ENCODE measurements around the gene TTC6.

The TTC6 gene

DNA sequence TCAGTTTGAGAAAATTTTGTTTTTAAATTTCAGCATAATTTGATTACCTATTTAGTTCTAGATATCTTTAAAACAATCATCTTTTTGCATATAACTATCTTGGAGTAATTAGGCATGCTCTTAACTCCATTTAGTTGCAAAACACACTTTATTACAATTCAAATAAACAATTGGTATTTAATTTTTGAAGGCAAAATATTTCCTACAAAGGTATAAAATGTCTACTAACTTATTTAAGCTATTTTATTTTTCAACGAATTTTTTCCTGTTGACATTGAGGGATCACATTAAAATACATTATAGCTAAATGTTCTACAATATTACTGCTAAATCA, 8.7 kb upstream of the TTC6 start:
- DNase-seq (ENCODE audit: extremely low read depth, low read depth), result no peak
- TF ChIP-seq, protein P1, sequence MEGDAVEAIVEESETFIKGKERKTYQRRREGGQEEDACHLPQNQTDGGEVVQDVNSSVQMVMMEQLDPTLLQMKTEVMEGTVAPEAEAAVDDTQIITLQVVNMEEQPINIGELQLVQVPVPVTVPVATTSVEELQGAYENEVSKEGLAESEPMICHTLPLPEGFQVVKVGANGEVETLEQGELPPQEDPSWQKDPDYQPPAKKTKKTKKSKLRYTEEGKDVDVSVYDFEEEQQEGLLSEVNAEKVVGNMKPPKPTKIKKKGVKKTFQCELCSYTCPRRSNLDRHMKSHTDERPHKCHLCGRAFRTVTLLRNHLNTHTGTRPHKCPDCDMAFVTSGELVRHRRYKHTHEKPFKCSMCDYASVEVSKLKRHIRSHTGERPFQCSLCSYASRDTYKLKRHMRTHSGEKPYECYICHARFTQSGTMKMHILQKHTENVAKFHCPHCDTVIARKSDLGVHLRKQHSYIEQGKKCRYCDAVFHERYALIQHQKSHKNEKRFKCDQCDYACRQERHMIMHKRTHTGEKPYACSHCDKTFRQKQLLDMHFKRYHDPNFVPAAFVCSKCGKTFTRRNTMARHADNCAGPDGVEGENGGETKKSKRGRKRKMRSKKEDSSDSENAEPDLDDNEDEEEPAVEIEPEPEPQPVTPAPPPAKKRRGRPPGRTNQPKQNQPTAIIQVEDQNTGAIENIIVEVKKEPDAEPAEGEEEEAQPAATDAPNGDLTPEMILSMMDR (IDR thresholded peaks at IDR 0.05; ENCODE audit: low read depth, low read length), result no peak

DNA sequence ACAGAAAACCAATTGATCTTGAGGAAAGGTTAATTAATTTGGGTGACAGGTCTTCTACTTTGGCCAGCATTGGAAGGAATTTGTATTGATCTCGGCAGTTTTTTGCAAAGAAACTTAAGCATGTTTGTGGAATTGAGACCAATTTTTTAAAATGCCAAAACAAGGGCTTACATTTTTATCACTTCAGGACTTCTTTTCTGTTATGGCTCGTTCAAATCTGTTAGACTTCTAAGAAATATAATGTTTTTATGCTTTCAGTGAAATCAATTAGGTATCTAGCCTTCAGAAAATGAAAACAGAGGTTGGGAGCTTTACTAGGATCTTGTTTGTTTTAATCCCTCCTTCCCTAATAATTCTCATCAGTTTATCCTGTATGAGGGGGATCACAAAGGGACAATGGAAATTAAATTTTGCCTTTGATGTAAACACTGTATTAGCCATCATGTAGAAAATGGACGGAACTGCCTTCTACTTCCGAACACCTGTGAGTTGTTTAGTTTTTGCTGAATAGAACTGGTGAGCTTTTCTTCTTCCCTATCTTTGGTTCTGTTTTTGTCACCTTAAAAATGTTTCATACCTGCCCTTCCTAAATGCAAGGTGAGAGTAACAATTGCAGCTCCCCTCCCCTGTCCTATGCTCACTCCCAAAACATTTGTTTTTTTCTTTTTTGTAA, 8.2 kb upstream of the TTC6 start:
- TF ChIP-seq, protein P1 (IDR thresholded peaks at IDR 0.05; ENCODE audit: low read depth, low read length), result no peak
- no peak for DNase-seq (ENCODE audit: extremely low read depth, low read depth)

DNA sequence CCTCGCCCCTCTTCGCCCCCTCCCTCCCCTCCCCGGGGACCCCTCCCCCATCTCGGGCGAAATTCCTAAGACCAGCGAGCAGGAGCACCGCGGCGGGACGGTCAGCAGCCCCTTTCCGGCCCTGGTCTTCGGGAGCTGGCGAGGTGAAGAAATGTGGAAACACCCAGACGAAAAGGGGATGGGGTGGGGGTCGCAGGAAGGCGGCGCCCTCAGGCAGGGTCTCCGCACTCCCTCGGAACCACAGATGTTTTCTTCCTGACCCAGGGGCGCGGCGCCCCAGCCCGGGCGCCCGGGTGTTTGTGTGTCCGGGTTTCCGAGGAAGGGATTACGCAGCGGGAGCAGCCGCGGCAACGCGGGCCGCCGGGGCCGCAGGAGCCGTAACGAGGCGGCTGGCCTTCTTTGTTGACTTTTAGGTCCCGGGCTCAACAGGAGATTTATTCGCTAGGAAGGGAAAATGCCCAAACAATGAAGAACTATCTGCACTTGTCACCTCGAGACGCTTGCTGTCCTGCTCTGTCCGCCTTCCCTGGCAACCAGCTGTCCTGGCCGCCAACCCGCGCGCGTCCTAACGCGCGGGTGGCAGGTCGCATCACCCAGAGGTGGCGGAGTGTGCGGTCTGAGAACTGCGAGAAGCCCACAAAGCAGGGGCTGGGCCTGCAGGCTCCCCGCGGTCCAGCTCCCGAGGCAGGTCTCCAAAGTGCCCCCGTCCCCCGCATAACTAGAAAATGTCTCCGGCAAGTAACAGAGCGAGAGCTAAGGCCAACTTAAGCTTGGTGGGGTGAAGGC, 7.4 kb upstream of the TTC6 start:
- no peak for DNase-seq (ENCODE audit: extremely low read depth, low read depth)
- TF ChIP-seq, protein P1 (IDR thresholded peaks at IDR 0.05; ENCODE audit: low read depth, low read length), result no peak

DNA sequence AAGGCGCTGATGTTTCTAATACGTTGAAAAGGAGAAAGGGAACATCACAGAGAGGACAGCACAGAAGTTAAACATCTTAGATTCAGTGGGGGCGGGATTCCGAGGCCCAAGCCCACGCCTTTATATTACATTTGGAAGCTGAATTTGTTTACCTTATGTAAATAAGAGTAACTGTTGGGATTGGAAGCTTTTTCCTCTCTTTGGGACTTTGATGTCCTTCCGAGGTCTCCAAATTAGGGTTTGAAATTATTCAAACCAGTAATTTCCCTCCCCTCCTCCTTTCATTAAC, 6.8 kb upstream of the TTC6 start:
- TF ChIP-seq, protein P1 (IDR thresholded peaks at IDR 0.05; ENCODE audit: low read depth, low read length), result no peak
- DNase-seq (ENCODE audit: extremely low read depth, low read depth), result no peak

DNA sequence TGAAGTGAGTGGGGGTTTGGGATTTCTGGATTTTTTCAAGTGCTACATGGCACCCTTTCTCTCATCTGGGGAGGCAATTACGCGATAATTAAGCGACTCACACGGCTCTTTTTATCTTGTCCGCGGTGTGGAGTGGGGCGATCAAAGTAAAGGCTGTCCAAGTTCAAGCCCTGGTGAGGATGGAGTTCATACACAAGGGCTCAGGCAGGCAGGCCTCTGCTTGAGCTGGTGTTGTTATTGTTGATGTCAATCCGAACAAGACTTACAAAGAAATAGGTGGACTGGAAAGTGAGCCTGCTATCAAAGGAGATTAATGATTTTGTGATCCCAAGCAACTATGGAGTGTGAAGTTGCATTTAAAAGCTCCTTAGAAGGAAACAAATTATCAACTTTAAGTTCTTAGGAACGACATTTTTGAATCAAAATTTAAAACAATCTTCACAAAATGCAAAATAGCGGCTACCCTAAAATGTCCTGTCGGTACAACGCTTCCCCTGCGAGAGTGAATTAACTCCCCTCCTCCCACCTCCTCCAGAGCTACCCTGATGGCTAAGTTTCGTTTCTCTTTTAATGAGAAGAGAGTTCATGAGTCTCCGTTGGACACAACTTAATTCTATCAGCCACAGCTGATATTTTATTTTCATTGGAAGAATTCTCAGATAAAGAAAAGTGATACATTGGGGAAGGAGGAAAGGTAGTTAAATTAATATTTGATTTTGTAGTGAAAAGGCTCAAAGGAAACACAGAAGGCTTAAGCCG, 6.3 kb upstream of the TTC6 start:
- TF ChIP-seq, protein P1 (IDR thresholded peaks at IDR 0.05; ENCODE audit: low read depth, low read length), result no peak
- DNase-seq (ENCODE audit: extremely low read depth, low read depth), result no peak

DNA sequence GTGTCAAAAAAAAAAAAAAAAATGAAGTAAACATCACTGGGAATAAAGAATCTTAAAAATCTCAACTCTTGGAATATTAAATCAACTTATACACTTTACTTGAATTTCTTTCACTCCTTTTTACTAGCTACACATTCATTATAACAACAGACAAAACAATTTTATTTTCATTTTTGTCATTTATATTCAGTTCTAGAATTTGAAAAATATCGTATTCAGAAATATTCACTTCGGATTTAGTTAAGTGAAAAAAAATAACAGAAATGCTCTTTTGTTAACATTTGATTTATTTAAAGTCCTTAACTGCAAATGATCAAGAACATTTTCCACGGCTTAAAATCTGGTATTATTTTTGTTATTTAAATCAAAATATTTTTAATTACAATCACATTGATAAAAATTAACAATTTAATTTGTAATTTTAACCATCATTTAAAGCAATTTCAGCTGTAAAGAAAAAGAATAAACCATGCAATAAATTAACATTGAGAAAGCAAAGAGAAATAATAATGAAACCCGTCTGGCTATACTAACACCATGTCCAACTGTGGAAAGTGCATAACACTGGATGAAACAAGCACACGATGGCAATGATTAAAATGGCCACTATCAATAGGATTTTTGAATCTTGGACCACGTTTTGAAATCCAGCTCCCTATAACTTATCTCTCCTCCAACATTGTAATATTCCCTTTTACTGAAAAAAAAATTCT, 5.6 kb upstream of the TTC6 start:
- no peak for DNase-seq (ENCODE audit: extremely low read depth, low read depth)
- TF ChIP-seq, protein P1 (IDR thresholded peaks at IDR 0.05; ENCODE audit: low read depth, low read length), result no peak
